HepG2 (cell line): ENCODE measurements around the gene IL1RL1. TPM values are rescaled to one million over a fixed set of nuclear protein-coding genes. Genes with fewer than 3 reads are reported as not detected.

Source experiments
- ATAC-seq: fragments of 200-7000 bp; cut with Tn5 transposase; 3 replicates; pipeline ENCODE4 v1.9.1; 2020; ENCODE audit warnings: mild to moderate bottlenecking, moderate library complexity
- BruUV-seq: library from RNA; stranded (reverse); fragments of 400-500 nt; replicated peaks from 2 replicates; lab custom pipeline; 2021; lab: Mats Ljungman, UMichigan
- CTCF ChIA-PET: fragments of 300-600 bp; formaldehyde crosslinking; extraction: SDS; loops from one replicate; lab custom pipeline; 2021; ENCODE audit warnings: low total read pairs, inconsistent platforms, low intra/inter-chr PET ratio; lab: Yijun Ruan, JAX
- POLR2A ChIA-PET: fragments of 350-600 bp; sonication (Branson Sonifier 250); formaldehyde crosslinking; loops from one replicate; lab custom pipeline; 2020; ENCODE audit warnings: antibody characterized with exemption, inconsistent platforms; lab: Yijun Ruan, JAX
- DNase-seq: peaks from one replicate; pipeline ENCODE4 v3.0.0-alpha.2; 2015; ENCODE audit warnings: low spot score
- FAIRE-seq: peaks from 3 replicates; lab custom pipeline; 2011; peaks lifted over from hg19 to GRCh38; lab: Jason Lieb, UNC
- H2AFZ ChIP-seq: one replicate; pipeline ENCODE4 v1.6.1; 2011; ENCODE audit warnings: low read length, inconsistent platforms
- H3K27ac ChIP-seq: fragments of 300-600 bp; 3 replicates; pipeline ENCODE4 v1.8.0; 2011; ENCODE audit warnings: mixed run types, mild to moderate bottlenecking, mixed read lengths, low read length, inconsistent platforms; ENCODE audit not compliant: insufficient read depth; ENCODE audit errors: extremely low read length
- H3K27me3 ChIP-seq, 2 experiments: fragments of 200-600 bp in 1 of 2; 2 replicates in 1 of 2; 3 replicates in 1 of 2; pipeline versions ENCODE4 v1.6.0 to v1.8.0; 2011; ENCODE audit warnings: low read length in 2 of 2, mild to moderate bottlenecking in 2 of 2, moderate library complexity in 2 of 2, inconsistent platforms in 1 of 2; ENCODE audit not compliant: insufficient read depth in 2 of 2, control insufficient read depth in 1 of 2
- H3K36me3 ChIP-seq, 2 experiments: fragments of 200-600 bp in 1 of 2; replicated peaks in 1 of 2; 2 replicates in 1 of 2; 3 replicates in 1 of 2; pipeline versions ENCODE4 v1.5.1 to v1.8.0; 2011; ENCODE audit warnings: low read length in 2 of 2, inconsistent platforms in 1 of 2; ENCODE audit not compliant: insufficient read depth in 2 of 2, control insufficient read depth in 1 of 2
- H3K4me1 ChIP-seq: 2 replicates; pipeline ENCODE4 v1.5.1; 2012; ENCODE audit warnings: low read length, inconsistent platforms; ENCODE audit not compliant: insufficient read depth
- H3K4me2 ChIP-seq: 2 replicates; pipeline ENCODE4 v1.6.0; 2011; ENCODE audit warnings: low read depth, low read length, inconsistent platforms
- H3K4me3 ChIP-seq, 3 experiments: fragments of 200-600 bp in 1 of 3; sonication (generic), shearing (Covaris generic) in 1 of 3; replicated peaks in 1 of 3; 2 replicates each; pipeline ENCODE4 v1.5.1; 2011 to 2016; ENCODE audit warnings: low read length in 3 of 3, inconsistent platforms in 2 of 3, low read depth in 2 of 3, mild to moderate bottlenecking in 2 of 3, control low read depth in 1 of 3, mixed read lengths in 1 of 3; ENCODE audit not compliant: insufficient read depth in 1 of 3
- H3K79me2 ChIP-seq: one replicate; pipeline ENCODE4 v1.6.1; 2011; ENCODE audit warnings: low read length, inconsistent platforms; ENCODE audit not compliant: insufficient read depth
- H3K9ac ChIP-seq: 2 replicates; pipeline ENCODE4 v1.6.0; 2011; ENCODE audit warnings: mild to moderate bottlenecking, low read depth, low read length, inconsistent platforms; ENCODE audit not compliant: insufficient read depth
- H3K9me3 ChIP-seq: 2 replicates; pipeline ENCODE4 v1.5.1; 2012; ENCODE audit warnings: mild to moderate bottlenecking, low read length
- H4K20me1 ChIP-seq: 2 replicates; pipeline ENCODE4 v1.6.0; 2011; ENCODE audit warnings: inconsistent platforms, mild to moderate bottlenecking, low read length, moderate library complexity; ENCODE audit not compliant: insufficient read depth
- CC2D1A ChIP-seq: sonication (generic); formaldehyde crosslinking; IDR thresholded peaks from 2 replicates; pipeline ENCODE4 v1.8.1; 2023; ENCODE audit warnings: mild to moderate bottlenecking, missing genetic modification reagents
- GRHL1 ChIP-seq: sonication (generic); formaldehyde crosslinking; conservative IDR thresholded peaks from 2 replicates; pipeline ENCODE4 v1.8.0; 2022; ENCODE audit warnings: missing genetic modification reagents
- NR2F1 ChIP-seq, 2 experiments: fragments of 450-650 bp in 1 of 2; formaldehyde crosslinking in 1 of 2; IDR thresholded peaks; 2 replicates each; pipeline versions ENCODE4 v1.5.0 to v1.6.1; 2016 to 2020; ENCODE audit warnings: mild to moderate bottlenecking in 1 of 2, missing compliant biosample characterization in 1 of 2, missing genetic modification reagents in 1 of 2, moderate library complexity in 1 of 2
- RCOR2 ChIP-seq: IDR thresholded peaks from 2 replicates; pipeline ENCODE4 v1.6.1; 2016; ENCODE audit warnings: missing biosample characterization, missing genetic modification reagents
- SIN3A ChIP-seq: IDR thresholded peaks from 2 replicates; pipeline ENCODE4 v1.6.1; 2011; ENCODE audit warnings: low read depth, mild to moderate bottlenecking, control low read depth, low read length, borderline replicate concordance
- SMC3 ChIP-seq: IDR thresholded peaks from 2 replicates; pipeline ENCODE4 v1.6.1; 2011; ENCODE audit warnings: low read length, improper control_type of control experiment
- XBP1 ChIP-seq: sonication (generic); formaldehyde crosslinking; IDR thresholded peaks from 2 replicates; pipeline ENCODE4 v1.5.0; 2020; ENCODE audit warnings: missing genetic modification reagents
- ZNF160 ChIP-seq: sonication (generic); formaldehyde crosslinking; IDR thresholded peaks from 2 replicates; pipeline ENCODE4 v1.8.0; 2022; ENCODE audit warnings: mild to moderate bottlenecking, inconsistent platforms, missing genetic modification reagents
- ZNF329 ChIP-seq: sonication (generic); formaldehyde crosslinking; IDR thresholded peaks from 2 replicates; pipeline ENCODE4 v1.9.0; 2021; ENCODE audit warnings: low read depth, mild to moderate bottlenecking, missing genetic modification reagents
- ZNF607 ChIP-seq: sonication (generic); formaldehyde crosslinking; IDR thresholded peaks from 2 replicates; pipeline ENCODE4 v1.5.1; 2020; ENCODE audit warnings: missing genetic modification reagents, mild to moderate bottlenecking, borderline replicate concordance
- ZNF609 ChIP-seq: sonication (generic); formaldehyde crosslinking; IDR thresholded peaks from 2 replicates; pipeline ENCODE4 v1.4.0; 2020; ENCODE audit warnings: mild to moderate bottlenecking, missing genetic modification reagents, borderline replicate concordance
- ZNF687 ChIP-seq: sonication (generic); formaldehyde crosslinking; IDR thresholded peaks from 2 replicates; pipeline ENCODE4 v1.5.1; 2020; ENCODE audit warnings: mild to moderate bottlenecking, missing genetic modification reagents, moderate library complexity
- in situ Hi-C: cut with HindIII; loops from 2 replicates; pipeline ENCODE4 v1.10.0; 2017; ENCODE audit warnings: low pct_unique_long_range_greater_than_20kb; ENCODE audit not compliant: extremely low pct_ligation_motif_present
- intact Hi-C: fragments of 100-400 bp; cut with micrococcal nuclease; formaldehyde crosslinking; loops from one replicate; pipeline ENCODE4 v1.10.0; 2022; ENCODE audit not compliant: unreplicated experiment
- polyA plus RNA-seq, 8 experiments: library from polyadenylated mRNA; depleted of rRNA in 3 of 8; stranded (reverse) in 7 of 8; unstranded in 1 of 8; fragments of >200 nt; fragmentation: Illumina TruSeq in 4 of 8; extraction: Trizol in 4 of 8; gene quantifications; 2 replicates each; pipeline versions ENCODE4 v1.2.1 to v1.2.3, GENCODE V29; 2011 to 2016; ENCODE audit warnings: low read depth in 4 of 8, missing spikeins in 1 of 8, mixed read lengths in 1 of 8; ENCODE audit not compliant: insufficient read depth in 1 of 8
- total RNA-seq, 5 experiments: library from RNA; depleted of rRNA; stranded (reverse); fragments of >200 nt; fragmentation: Illumina TruSeq; extraction: Trizol; gene quantifications; 2 replicates each; pipeline ENCODE4 v1.2.3, GENCODE V29; 2016; ENCODE audit warnings: low read depth in 1 of 5

The IL1RL1 gene
- total and polyA plus RNA-seq, 2 of the 13 experiments (the other 11 are each of a cell fraction or from before 2014, with no cell fraction given) = 0.02 to 0.03 TPM

- no peaks in the 10 kb centered on the region for H3K36me3 ChIP-seq
- POLR2A ChIA-PET = no interaction called here
- intact Hi-C loops = no loop called here
- H2AFZ ChIP-seq = no peak overlapping the region
- CTCF ChIA-PET = no interaction called here
- H4K20me1 ChIP-seq = no peaks in the 10 kb centered on the region
- H3K79me2 ChIP-seq = no peaks in the 10 kb centered on the region
- no peak overlapping the region for H3K27ac ChIP-seq
- no peak overlapping the region for H3K9ac ChIP-seq
- no TSS peak for BruUV-seq
- ATAC-seq (no peak), FAIRE-seq (no peak), DNase-seq (no peak)
- no peaks in the 10 kb centered on the region for H3K9me3 ChIP-seq
- in situ Hi-C loops = no loop called here
- 0 out of 5 replicates have a peak, but pooled peaks cover 0 to 4% of the 10 kb centered on the region in 2 experiments for H3K27me3 ChIP-seq
- no peak overlapping the region for H3K4me2 ChIP-seq
- H3K4me1 ChIP-seq = no peaks in the 10 kb centered on the region
- H3K4me3 ChIP-seq = no peak overlapping the region
- TF ChIP-seq GRHL1 (no peak), ZNF160 (no peak), ZNF609 (CRISPR knock-in tag) (no peak), XBP1 (CRISPR knock-in tag) (no peak), SIN3A (no peak), NR2F1 (CRISPR knock-in tag; IDR thresholded peaks at IDR 0.05) (no peak), ZNF607 (CRISPR knock-in tag) (no peak), CC2D1A (CRISPR knock-in tag) (no peak), ZNF329 (no peak), ZNF687 (CRISPR knock-in tag) (no peak), RCOR2 (CRISPR knock-in tag) (no peak), SMC3 (no peak)
Measured at GRCh38 chr2:102296449-102296848, 14.9 kb upstream of the IL1RL1 start.
